ENCODE results near the gene SETBP1. TPM values are rescaled to one million over a fixed set of nuclear protein-coding genes. Genes with fewer than 3 reads are reported as not detected.

The SETBP1 gene
- total RNA-seq, 1 experiment from 2014 or later, result 0.05 TPM

- Histone ChIP-seq H3K27me3 (ENCODE audit: insufficient read depth, low read length) (no peaks in the 10 kb centered on the region), H3K27ac (ENCODE audit: low read depth, low read length) (no peak overlapping the region), H3K9me3 (ENCODE audit: control insufficient read depth in 1 of 2, insufficient read depth in 1 of 2, low read depth in 1 of 2, low read length in 2 of 2) (peaks cover 7 to 23% of the 10 kb centered on the region in 2 experiments; a peak in 2 of 4 replicates), H3K4me2 (ENCODE audit: low read length) (no peak overlapping the region), H3K4me1 (ENCODE audit: control insufficient read depth in 1 of 2, insufficient read depth in 2 of 2, low read length in 2 of 2) (no peaks in the 10 kb centered on the region), H3K9ac (ENCODE audit: low read length) (no peak overlapping the region), H3K4me3 (replicated peaks in 1 of 2; ENCODE audit: low read depth in 1 of 2, low read length in 2 of 2) (no peak overlapping the region), H3K36me3 (ENCODE audit: control insufficient read depth in 1 of 2, insufficient read depth in 2 of 2, low read length in 2 of 2) (no peaks in the 10 kb centered on the region; a peak in 1 of 4 replicates), H3K9me2 (ENCODE audit: insufficient read depth) (no peaks in the 10 kb centered on the region), H2AFZ (ENCODE audit: low read depth, low read length, poor library complexity, severe bottlenecking) (no peak overlapping the region), H3K79me2 (ENCODE audit: insufficient read depth, low read length) (no peaks in the 10 kb centered on the region), H4K20me1 (ENCODE audit: insufficient read depth) (no peaks in the 10 kb centered on the region)
- intact Hi-C loops (cut with micrococcal nuclease), result no loop called here
- ATAC-seq (no peak), DNase-seq (ENCODE audit: low read depth, low spot score) (no peak)
- ChIA-PET CTCF (no interaction called here), POLR2A (no interaction called here), RAD21 (ENCODE audit: low non-redundant PET in 1 of 2, low total read pairs in 2 of 2, uncharacterized antibody in 2 of 2, unreplicated experiment in 2 of 2) (no interaction called here)
- no TSS peak for BruUV-seq (replicated peaks)
- TF ChIP-seq MAX (IDR thresholded peaks at IDR 0.05), result no peak
- TF ChIP-seq CTCF (IDR thresholded peaks at IDR 0.05 in 2 of 3, conservative IDR thresholded peaks at IDR 0.05 in 1 of 3; ENCODE audit: borderline replicate concordance in 1 of 3, insufficient read depth in 1 of 3, low read depth in 2 of 3, low read length in 2 of 3), result no peak
- no peak for TF ChIP-seq ZNF274 (IDR thresholded peaks at IDR 0.05; ENCODE audit: low read depth, low read length)
- no peak for TF ChIP-seq CEBPB (IDR thresholded peaks at IDR 0.05; ENCODE audit: low read depth)
- no peak for TF ChIP-seq EGR1 (IDR thresholded peaks at IDR 0.05; ENCODE audit: low read depth)
- TF ChIP-seq JUND (IDR thresholded peaks at IDR 0.05), result no peak
- no peak for TF ChIP-seq CBX3 (IDR thresholded peaks at IDR 0.05; ENCODE audit: low read depth)
- TF ChIP-seq SIN3A (IDR thresholded peaks at IDR 0.05; ENCODE audit: low read depth), result no peak
- no peak for TF ChIP-seq ELF1 (IDR thresholded peaks at IDR 0.05; ENCODE audit: borderline replicate concordance, low read depth)
Observed at GRCh38 chr18:44724105-44724778, 43.6 kb downstream of the SETBP1 start.
